ENCODE results near the gene S100A14. TPM values are rescaled to one million over a fixed set of nuclear protein-coding genes. Genes with fewer than 3 reads are reported as not detected.

The S100A14 gene
- total and polyA plus RNA-seq, 2 of the 4 experiments (the other 2 are of a cell fraction): 0.10 TPM; not detected in 1

DNA sequence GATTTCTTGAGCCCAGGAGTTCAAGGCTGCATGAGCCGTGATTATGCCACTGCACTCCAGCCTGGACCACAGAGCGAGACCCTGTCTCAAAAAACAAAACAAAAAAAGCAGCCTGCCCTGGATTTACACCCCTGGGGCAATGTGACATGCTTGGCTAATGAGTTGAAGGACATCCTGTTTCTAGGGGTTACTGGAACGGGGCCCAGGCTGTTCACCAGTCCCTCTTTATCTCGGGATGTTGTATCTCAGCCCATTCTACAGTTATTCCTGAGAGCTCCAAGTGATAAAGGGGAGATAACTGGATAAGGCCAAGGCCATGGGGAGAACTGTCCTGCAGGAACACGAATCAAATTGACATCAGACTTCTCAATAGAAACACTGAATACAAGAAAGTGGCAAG is 28.8 kb downstream of the S100A14 start:
- H3K4me2 ChIP-seq (ENCODE audit: low read depth, low read length): no peak overlapping the region
- BruUV-seq (replicated peaks): no TSS peak
- H3K23ac ChIP-seq (ENCODE audit: low read depth, low read length): no peak overlapping the region; the same call in 1 of the 2 replicates
- 100% methylated on average over 1 of the region's 5 CpGs; no CpG with 5 or more reads in 1 of the 2 experiments for WGBS, 2 experiments (ENCODE audit: extremely low coverage in 2 of 2, insufficient read length in 1 of 2)
- in situ Hi-C loops (cut with MboI; ENCODE audit: low sequenced_read_pairs): no loop called here
- no peak overlapping the region for H2BK15ac ChIP-seq (ENCODE audit: low read depth, low read length)
- no peak overlapping the region for H3K4ac ChIP-seq (ENCODE audit: low read depth, low read length)
- H2AK9ac ChIP-seq (replicated peaks; ENCODE audit: low read depth, low read length, poor library complexity): no peak overlapping the region
- DNase-seq: no peak
- H2BK120ac ChIP-seq (ENCODE audit: low read depth, low read length): no peak overlapping the region
- TF ChIP-seq, protein P1, sequence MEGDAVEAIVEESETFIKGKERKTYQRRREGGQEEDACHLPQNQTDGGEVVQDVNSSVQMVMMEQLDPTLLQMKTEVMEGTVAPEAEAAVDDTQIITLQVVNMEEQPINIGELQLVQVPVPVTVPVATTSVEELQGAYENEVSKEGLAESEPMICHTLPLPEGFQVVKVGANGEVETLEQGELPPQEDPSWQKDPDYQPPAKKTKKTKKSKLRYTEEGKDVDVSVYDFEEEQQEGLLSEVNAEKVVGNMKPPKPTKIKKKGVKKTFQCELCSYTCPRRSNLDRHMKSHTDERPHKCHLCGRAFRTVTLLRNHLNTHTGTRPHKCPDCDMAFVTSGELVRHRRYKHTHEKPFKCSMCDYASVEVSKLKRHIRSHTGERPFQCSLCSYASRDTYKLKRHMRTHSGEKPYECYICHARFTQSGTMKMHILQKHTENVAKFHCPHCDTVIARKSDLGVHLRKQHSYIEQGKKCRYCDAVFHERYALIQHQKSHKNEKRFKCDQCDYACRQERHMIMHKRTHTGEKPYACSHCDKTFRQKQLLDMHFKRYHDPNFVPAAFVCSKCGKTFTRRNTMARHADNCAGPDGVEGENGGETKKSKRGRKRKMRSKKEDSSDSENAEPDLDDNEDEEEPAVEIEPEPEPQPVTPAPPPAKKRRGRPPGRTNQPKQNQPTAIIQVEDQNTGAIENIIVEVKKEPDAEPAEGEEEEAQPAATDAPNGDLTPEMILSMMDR (conservative IDR thresholded peaks at IDR 0.05; ENCODE audit: low read depth, low read length): no peak
- no peak for TF ChIP-seq CHD1 (IDR thresholded peaks at IDR 0.05; ENCODE audit: low read depth, low read length)
- TF ChIP-seq, protein P2, sequence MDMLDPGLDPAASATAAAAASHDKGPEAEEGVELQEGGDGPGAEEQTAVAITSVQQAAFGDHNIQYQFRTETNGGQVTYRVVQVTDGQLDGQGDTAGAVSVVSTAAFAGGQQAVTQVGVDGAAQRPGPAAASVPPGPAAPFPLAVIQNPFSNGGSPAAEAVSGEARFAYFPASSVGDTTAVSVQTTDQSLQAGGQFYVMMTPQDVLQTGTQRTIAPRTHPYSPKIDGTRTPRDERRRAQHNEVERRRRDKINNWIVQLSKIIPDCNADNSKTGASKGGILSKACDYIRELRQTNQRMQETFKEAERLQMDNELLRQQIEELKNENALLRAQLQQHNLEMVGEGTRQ (IDR thresholded peaks at IDR 0.05; ENCODE audit: low read depth, low read length): no peak
- TF ChIP-seq RFX5 (IDR thresholded peaks at IDR 0.05; ENCODE audit: low read depth, low read length): no peak
- no peak for TF ChIP-seq MAFK (IDR thresholded peaks at IDR 0.05; ENCODE audit: low read depth, low read length)
- no peak for TF ChIP-seq NFE2L2 (IDR thresholded peaks at IDR 0.05; ENCODE audit: low read depth, low read length)
- TF ChIP-seq MAZ (IDR thresholded peaks at IDR 0.05; ENCODE audit: borderline replicate concordance, low read depth, low read length): no peak
- no peak for TF ChIP-seq MXI1 (IDR thresholded peaks at IDR 0.05; ENCODE audit: borderline replicate concordance, low read depth, low read length)
- ChIA-PET POLR2A (ENCODE audit: unreplicated experiment) (no interaction called here), CTCF (no interaction called here)
- H3K27ac ChIP-seq (ENCODE audit: insufficient read depth, low read length): no peak overlapping the region
- no peaks in the 10 kb centered on the region for H4K20me1 ChIP-seq (ENCODE audit: insufficient read depth, low read length)
- intact Hi-C loops (cut with micrococcal nuclease): no loop called here
- H2AFZ ChIP-seq (replicated peaks; ENCODE audit: low read length, poor library complexity): peak overlapping the region; percentile 1
- no peak overlapping the region for H2BK5ac ChIP-seq (ENCODE audit: low read depth, low read length, poor library complexity, severe bottlenecking)
- H3K9me1 ChIP-seq (ENCODE audit: insufficient read depth, low read length): no peaks in the 10 kb centered on the region
- no peak overlapping the region for H3K18ac ChIP-seq (ENCODE audit: low read depth, low read length)
- H2BK20ac ChIP-seq (ENCODE audit: low read depth, low read length): no peak overlapping the region
- ATAC-seq (ENCODE audit: low read depth): no peak
- H3K79me1 ChIP-seq (ENCODE audit: low read depth in 1 of 2, low read length in 2 of 2): no peaks in the 10 kb centered on the region
- no peaks in the 10 kb centered on the region for H3K9me3 ChIP-seq (ENCODE audit: control insufficient read depth, insufficient read depth, low read length)
- H4K8ac ChIP-seq (ENCODE audit: low read depth in 2 of 2, low read length in 2 of 2): no peak overlapping the region
- no peak overlapping the region for H3K56ac ChIP-seq (ENCODE audit: extremely low read depth, insufficient read depth, low read length)
- no peaks in the 10 kb centered on the region for H3K36me3 ChIP-seq (ENCODE audit: control insufficient read depth, insufficient read depth, low read length)
- no peaks in the 10 kb centered on the region for H3K27me3 ChIP-seq (ENCODE audit: control insufficient read depth, insufficient read depth, low read length)
- no peak overlapping the region for H3K9ac ChIP-seq (ENCODE audit: low read depth, low read length)
- no peak overlapping the region for H3K4me3 ChIP-seq (ENCODE audit: insufficient read depth, low read depth, low read length)
- H4K91ac ChIP-seq (ENCODE audit: insufficient read depth, low read depth, low read length): no peak overlapping the region
- no peak overlapping the region for H2AK5ac ChIP-seq (ENCODE audit: low read depth, low read length)
- H3K14ac ChIP-seq (replicated peaks; ENCODE audit: low read depth, low read length): no peak overlapping the region
- no peak overlapping the region for H4K5ac ChIP-seq (ENCODE audit: low read depth, low read length)
- peaks cover 2% of the 10 kb centered on the region; the same call in 1 of the 2 replicates for H3K4me1 ChIP-seq (ENCODE audit: control insufficient read depth, insufficient read depth, low read length)
- dilution Hi-C loops (cut with HindIII; ENCODE audit: low sequenced_read_pairs, unreplicated experiment): no loop called here
